Activated T-helper 17 cell treated with anti-CD3 and anti-CD28 coated beads, Interleukin-2, amount 50 U/mL, for 72 hours (primary cell): ENCODE results near the gene B3GNT4. TPM values are rescaled to one million over a fixed set of nuclear protein-coding genes. Genes with fewer than 3 reads are reported as not detected.
"Not testable (repeated sequence)": the region's sequence is repeated elsewhere in the genome, so short reads cannot be mapped to it uniquely, and the experiment has no call there.

Experiments used
- ATAC-seq: fragments of 150-1000 bp; cut with Tn5 transposase; replicated peaks from 2 replicates; pipeline ENCODE4 v1.10.0; 2021; ENCODE audit warnings: mild to moderate bottlenecking, moderate library complexity
- H3K27ac Mint-ChIP-seq: one replicate; pipeline ENCODE4 v1.8.0; 2022; ENCODE audit warnings: mixed read lengths
- H3K27me3 Mint-ChIP-seq: one replicate; pipeline ENCODE4 v1.8.0; 2022; ENCODE audit warnings: mixed read lengths
- H3K36me3 Mint-ChIP-seq: one replicate; pipeline ENCODE4 v1.8.0; 2022; ENCODE audit warnings: low read depth, mild to moderate bottlenecking, mixed read lengths
- H3K4me1 Mint-ChIP-seq: one replicate; pipeline ENCODE4 v1.8.0; 2022; ENCODE audit warnings: mixed read lengths
- H3K4me3 Mint-ChIP-seq: one replicate; pipeline ENCODE4 v1.8.0; 2022; ENCODE audit warnings: mild to moderate bottlenecking, mixed read lengths
- H3K9me3 Mint-ChIP-seq: one replicate; pipeline ENCODE4 v1.8.0; 2022; ENCODE audit warnings: mixed read lengths
- total RNA-seq, 2 donors: library from RNA; stranded (reverse); gene quantifications; one replicate each; pipeline ENCODE4 v1.2.3, GENCODE V29; 2022

The B3GNT4 gene
- total RNA-seq, 2 donors from 2014 or later: 0.48 to 5.3 TPM

GRCh38 chr12:122176473-122176872 is 27.0 kb upstream of the B3GNT4 start:
- not testable (repeated sequence) for H3K4me1 Mint-ChIP-seq, H3K27ac Mint-ChIP-seq, H3K4me3 Mint-ChIP-seq, H3K9me3 Mint-ChIP-seq, H3K27me3 Mint-ChIP-seq, H3K36me3 Mint-ChIP-seq, ATAC-seq

DNA sequence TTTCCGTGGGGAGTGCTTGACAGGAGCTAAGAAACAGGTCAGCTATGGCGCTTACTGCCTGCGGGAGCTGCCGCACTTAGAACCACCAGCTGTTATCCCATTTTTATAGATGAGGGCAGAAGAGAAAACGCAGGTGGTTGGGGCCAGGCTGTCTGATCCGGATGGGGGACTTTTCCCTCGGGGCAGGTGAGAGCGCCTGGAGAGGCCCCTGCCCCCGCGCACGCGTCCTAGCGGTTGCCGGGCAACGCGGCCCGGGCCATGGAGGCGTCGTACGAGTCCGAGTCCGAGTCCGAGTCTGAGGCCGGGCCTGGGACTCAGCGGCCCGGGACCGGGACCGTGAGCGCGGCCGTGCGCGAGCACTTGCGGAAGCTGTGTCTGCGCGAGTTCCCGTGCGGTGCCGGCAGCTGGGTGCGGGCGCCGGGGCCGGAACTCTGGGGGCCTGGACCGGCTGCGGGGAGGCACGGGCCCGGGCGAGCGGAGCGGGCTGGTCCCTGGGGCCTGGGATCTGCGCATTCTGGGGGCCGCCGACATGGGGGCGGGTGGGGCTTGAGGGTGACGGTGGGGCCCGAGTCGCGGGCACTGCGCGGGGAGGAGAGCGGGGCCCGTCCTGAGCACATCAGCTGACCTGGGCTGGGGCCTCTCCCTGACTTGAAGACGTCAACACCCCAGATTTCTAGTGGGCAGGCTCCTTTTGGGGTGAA is 20.5 kb upstream of the B3GNT4 start, which contains the start of gene LRRC43:
TSS of gene LRRC43 (plus strand) at position 237 of the 701 bp plus-strand sequence. CDS start at position 259, 22 bp downstream.
- no peaks in the 10 kb centered on the region for H3K36me3 Mint-ChIP-seq
- no peaks in the 10 kb centered on the region for H3K9me3 Mint-ChIP-seq

DNA sequence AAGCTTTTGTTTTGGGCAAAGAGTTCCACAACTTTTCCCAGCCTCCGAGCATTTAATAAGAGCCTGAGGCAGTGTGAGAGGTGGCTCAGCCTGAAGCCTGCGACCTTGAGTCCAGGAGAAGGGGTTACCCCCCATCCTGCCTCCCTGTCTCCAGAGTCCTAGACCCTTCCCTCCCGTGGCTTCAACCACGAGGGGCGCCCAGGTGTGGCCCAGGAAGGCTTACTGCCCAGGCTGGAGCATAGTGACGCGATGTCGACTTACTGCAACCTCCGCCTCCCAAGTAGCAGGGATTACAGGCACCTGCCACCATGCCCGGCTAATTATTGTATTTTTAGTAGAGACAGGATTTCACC is 19.9 kb upstream of the B3GNT4 start:
- no peak overlapping the region for H3K27ac Mint-ChIP-seq
- no peak for ATAC-seq

More for the DNA sequence above, 20.5 kb upstream of the B3GNT4 start, which contains the start of gene LRRC43:
- Mint-ChIP-seq H3K4me1 (no peaks in the 10 kb centered on the region), H3K27ac (no peak within 1 kb of the TSS), H3K27me3 (peaks cover 2% of the 10 kb centered on the region), H3K4me3 (peak within 1 kb of the TSS; percentile 56)
- peak; percentile 64 for ATAC-seq

DNA sequence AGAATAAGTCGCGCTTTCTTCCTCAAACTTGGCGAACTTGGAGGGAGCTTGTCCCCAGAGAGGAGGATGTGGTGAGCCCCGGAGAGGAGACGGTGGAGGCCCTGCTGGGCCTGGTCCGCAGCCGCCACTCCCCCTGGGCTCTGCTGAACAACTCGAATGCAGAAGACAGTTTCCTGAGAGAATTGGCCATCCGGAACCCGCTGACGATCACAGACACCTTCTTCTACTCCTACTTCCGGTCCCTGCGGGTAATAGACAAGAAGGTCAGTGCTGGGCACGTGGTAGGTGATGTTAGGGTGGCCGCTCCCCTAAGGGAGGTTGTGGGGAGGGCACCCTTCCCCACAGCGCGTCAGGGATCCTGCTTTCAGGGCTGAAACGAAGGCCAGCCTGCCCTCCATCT is 19.0 kb upstream of the B3GNT4 start:
- no peaks in the 10 kb centered on the region for H3K4me1 Mint-ChIP-seq
- no peak for ATAC-seq
- H3K27me3 Mint-ChIP-seq: peaks cover 2% of the 10 kb centered on the region
- no peaks in the 10 kb centered on the region for H3K36me3 Mint-ChIP-seq
- no peaks in the 10 kb centered on the region for H3K9me3 Mint-ChIP-seq
- H3K4me3 Mint-ChIP-seq: peak overlapping the region; percentile 40
- H3K27ac Mint-ChIP-seq: no peak overlapping the region

More for the DNA sequence above, 19.9 kb upstream of the B3GNT4 start:
- no peaks in the 10 kb centered on the region for H3K36me3 Mint-ChIP-seq
- peak overlapping the region; percentile 56 for H3K4me3 Mint-ChIP-seq
- peaks cover 2% of the 10 kb centered on the region for H3K27me3 Mint-ChIP-seq
- H3K4me1 Mint-ChIP-seq: no peaks in the 10 kb centered on the region
- H3K9me3 Mint-ChIP-seq: no peaks in the 10 kb centered on the region

- Mint-ChIP-seq H3K27me3 (peaks cover 2% of the 10 kb centered on the region), H3K9me3 (no peaks in the 10 kb centered on the region), H3K36me3 (no peaks in the 10 kb centered on the region), H3K4me3 (no peak overlapping the region), H3K27ac (no peak overlapping the region), H3K4me1 (no peaks in the 10 kb centered on the region)
- no peak for ATAC-seq
Observed at GRCh38 chr12:122185079-122185478, 18.4 kb upstream of the B3GNT4 start.

DNA sequence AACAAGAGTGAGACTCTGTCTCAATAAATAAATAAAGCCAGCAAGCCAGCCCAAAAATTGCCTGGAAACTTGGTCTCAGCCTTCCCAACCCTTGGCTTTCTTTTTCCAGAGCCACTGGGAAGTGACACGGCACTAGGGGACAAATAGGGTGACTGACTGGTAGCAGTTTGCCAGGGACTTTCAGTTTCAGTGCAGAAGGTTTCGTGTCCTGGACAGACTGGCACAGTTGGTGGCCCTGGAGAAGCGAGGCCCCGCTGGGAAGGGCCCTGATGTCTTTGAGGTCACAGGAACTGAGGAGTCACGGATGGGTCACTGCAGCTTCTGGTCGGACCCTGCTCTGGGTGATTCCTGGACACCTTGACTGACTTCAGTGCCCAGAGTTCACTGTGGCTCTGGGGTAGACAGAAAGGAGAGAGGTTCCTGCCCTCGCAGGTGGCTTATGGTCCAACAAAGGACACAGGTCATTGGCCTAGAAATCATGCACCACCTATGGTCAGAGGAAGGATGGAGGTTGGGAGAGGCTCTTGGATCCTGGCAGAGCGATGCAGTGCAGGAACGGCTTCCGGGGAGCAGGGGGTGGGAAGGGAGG is 17.9 kb upstream of the B3GNT4 start:
- H3K36me3 Mint-ChIP-seq: no peaks in the 10 kb centered on the region
- no peak overlapping the region for H3K4me3 Mint-ChIP-seq
- H3K4me1 Mint-ChIP-seq: no peaks in the 10 kb centered on the region
- H3K27ac Mint-ChIP-seq: no peak overlapping the region
- no peak for ATAC-seq
- H3K27me3 Mint-ChIP-seq: peaks cover 2% of the 10 kb centered on the region
- H3K9me3 Mint-ChIP-seq: no peaks in the 10 kb centered on the region

GRCh38 chr12:122187466-122187865 is 16.0 kb upstream of the B3GNT4 start:
- no peaks in the 10 kb centered on the region for H3K4me1 Mint-ChIP-seq
- H3K36me3 Mint-ChIP-seq: no peaks in the 10 kb centered on the region
- H3K27ac Mint-ChIP-seq: no peak overlapping the region
- H3K4me3 Mint-ChIP-seq: no peak overlapping the region
- no peaks in the 10 kb centered on the region for H3K9me3 Mint-ChIP-seq
- peaks cover 4% of the 10 kb centered on the region for H3K27me3 Mint-ChIP-seq
- no peak for ATAC-seq

- Mint-ChIP-seq H3K27ac (no peak overlapping the region), H3K36me3 (no peaks in the 10 kb centered on the region), H3K4me1 (no peaks in the 10 kb centered on the region), H3K9me3 (no peaks in the 10 kb centered on the region), H3K27me3 (peaks cover 4% of the 10 kb centered on the region), H3K4me3 (no peak overlapping the region)
- ATAC-seq: no peak
Observed at GRCh38 chr12:122189626-122190475, 13.7 kb upstream of the B3GNT4 start.

DNA sequence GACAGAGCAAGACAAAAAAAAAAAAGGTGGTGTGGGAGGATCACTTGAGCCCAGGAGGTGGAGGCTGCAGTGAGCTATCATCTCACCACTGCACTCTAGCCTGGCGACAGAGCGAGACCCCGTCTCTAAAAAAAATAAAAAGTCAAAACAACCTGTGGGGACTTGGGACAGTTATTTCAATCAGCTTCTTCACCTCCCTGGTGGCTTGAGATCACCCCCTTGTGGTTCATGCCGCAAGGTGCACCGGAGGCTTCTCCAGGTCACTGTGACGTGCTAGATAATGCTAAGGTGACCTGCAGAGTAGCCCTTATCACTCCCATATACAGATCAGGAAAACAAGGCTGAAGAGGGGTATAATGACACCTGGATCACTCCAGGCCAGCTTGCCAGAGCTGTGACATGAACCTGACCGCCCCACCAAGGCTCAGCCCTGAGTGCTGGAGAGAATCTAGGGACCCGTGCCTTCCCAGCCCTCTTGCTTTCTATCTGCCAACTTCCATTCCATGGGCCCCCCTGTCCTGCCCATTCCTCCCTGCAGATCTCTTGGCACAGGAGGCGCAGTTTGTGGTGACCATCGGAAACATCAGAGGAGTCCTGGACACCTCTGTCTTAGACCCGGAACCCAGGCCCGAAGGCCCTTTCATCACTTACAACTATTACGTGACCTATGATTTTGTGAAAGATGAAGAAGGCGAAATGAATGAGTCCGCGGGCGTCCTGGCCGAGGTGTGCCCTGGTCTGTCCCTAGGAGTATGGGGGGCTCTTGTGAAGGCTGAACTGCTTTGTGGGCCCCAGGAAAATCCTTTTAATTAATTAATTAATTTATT is 12.5 kb upstream of the B3GNT4 start:
- H3K4me3 Mint-ChIP-seq: no peak overlapping the region
- peaks cover 3% of the 10 kb centered on the region for H3K9me3 Mint-ChIP-seq
- no peak overlapping the region for H3K27ac Mint-ChIP-seq

GRCh38 chr12:122192441-122192840 is 11.1 kb upstream of the B3GNT4 start:
- ATAC-seq: no peak
- Mint-ChIP-seq H3K9me3 (peaks cover 3% of the 10 kb centered on the region), H3K4me1 (no peaks in the 10 kb centered on the region), H3K36me3 (peaks cover 3% of the 10 kb centered on the region), H3K4me3 (no peak overlapping the region), H3K27ac (no peak overlapping the region), H3K27me3 (peaks cover 5% of the 10 kb centered on the region)

More for the DNA sequence above, 12.5 kb upstream of the B3GNT4 start:
- H3K4me1 Mint-ChIP-seq: no peaks in the 10 kb centered on the region
- H3K27me3 Mint-ChIP-seq: peaks cover 4% of the 10 kb centered on the region
- H3K36me3 Mint-ChIP-seq: no peaks in the 10 kb centered on the region
- ATAC-seq: peak; percentile 78

GRCh38 chr12:122194804-122195203 is 8.7 kb upstream of the B3GNT4 start:
- peaks cover 5% of the 10 kb centered on the region for H3K36me3 Mint-ChIP-seq
- H3K27me3 Mint-ChIP-seq: peaks cover 12% of the 10 kb centered on the region
- H3K4me1 Mint-ChIP-seq: no peaks in the 10 kb centered on the region
- no peak for ATAC-seq
- H3K27ac Mint-ChIP-seq: no peak overlapping the region
- H3K9me3 Mint-ChIP-seq: peaks cover 3% of the 10 kb centered on the region
- H3K4me3 Mint-ChIP-seq: no peak overlapping the region

DNA sequence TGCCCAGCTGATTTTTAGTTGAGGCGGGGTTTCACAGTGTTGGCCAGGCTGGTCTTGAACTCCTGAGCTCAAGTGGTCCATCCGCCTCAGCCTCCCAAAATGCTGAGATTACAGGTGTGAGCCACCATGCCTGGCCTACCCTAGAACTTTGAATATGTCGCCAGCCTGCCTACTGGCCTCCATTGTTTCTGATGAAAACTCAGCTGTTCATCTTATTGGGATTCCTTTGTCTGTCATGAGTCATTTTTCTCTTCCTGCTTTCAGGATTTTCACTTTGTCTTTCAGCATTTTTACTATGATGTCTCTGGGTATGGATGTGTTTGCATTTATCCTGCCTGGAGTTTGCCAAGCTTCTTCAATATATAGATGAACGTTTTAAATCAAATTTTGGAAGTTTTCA is 8.1 kb upstream of the B3GNT4 start:
- Mint-ChIP-seq H3K36me3 (peaks cover 5% of the 10 kb centered on the region), H3K4me1 (no peaks in the 10 kb centered on the region), H3K27ac (no peak overlapping the region), H3K9me3 (peaks cover 3% of the 10 kb centered on the region), H3K4me3 (no peak overlapping the region), H3K27me3 (peaks cover 12% of the 10 kb centered on the region)
- ATAC-seq: no peak

- Mint-ChIP-seq H3K27ac (peak overlapping the region; percentile 76), H3K36me3 (peaks cover 5% of the 10 kb centered on the region), H3K4me3 (peak overlapping the region; percentile 18), H3K4me1 (no peaks in the 10 kb centered on the region), H3K27me3 (peaks cover 8% of the 10 kb centered on the region), H3K9me3 (peaks cover 3% of the 10 kb centered on the region)
- ATAC-seq: peak; percentile 78
Observed at GRCh38 chr12:122197612-122197966, 5.9 kb upstream of the B3GNT4 start.
